ENCODE data around the gene LRP2BP. TPM values are rescaled to one million over a fixed set of nuclear protein-coding genes. Genes with fewer than 3 reads are reported as not detected.

LRP2BP gene
- polyA plus RNA-seq, 1 donor (not counting 4 experiments of a cell fraction or from before 2014, with no cell fraction given), result 0.22 TPM

- H3K27ac ChIP-seq (ENCODE audit: control insufficient read depth, insufficient read depth, low read length), result no peak overlapping the region
- H3K9me3 ChIP-seq (ENCODE audit: control insufficient read depth, low read depth, low read length), result no peaks in the 10 kb centered on the region
- no peak for DNase-seq (ENCODE audit: low read depth, low spot score)
- H3K4me2 ChIP-seq (ENCODE audit: control insufficient read depth, extremely low read depth, insufficient read depth, low read depth, low read length), result no peak overlapping the region
- H3K9me1 ChIP-seq (ENCODE audit: control insufficient read depth, extremely low read depth, insufficient read depth, low read length), result no peaks in the 10 kb centered on the region
- H3K36me3 ChIP-seq (ENCODE audit: control insufficient read depth in 2 of 2, extremely low read depth in 1 of 2, insufficient read depth in 2 of 2, low read length in 2 of 2), result no peaks in the 10 kb centered on the region
- H3K27me3 ChIP-seq (ENCODE audit: control insufficient read depth, extremely low read depth, insufficient read depth, low read length), result no peaks in the 10 kb centered on the region
- FAIRE-seq, result no peak
- no peaks in the 10 kb centered on the region for H4K20me1 ChIP-seq (ENCODE audit: control insufficient read depth, extremely low read depth, insufficient read depth, low read length)
- TF ChIP-seq, protein P1, sequence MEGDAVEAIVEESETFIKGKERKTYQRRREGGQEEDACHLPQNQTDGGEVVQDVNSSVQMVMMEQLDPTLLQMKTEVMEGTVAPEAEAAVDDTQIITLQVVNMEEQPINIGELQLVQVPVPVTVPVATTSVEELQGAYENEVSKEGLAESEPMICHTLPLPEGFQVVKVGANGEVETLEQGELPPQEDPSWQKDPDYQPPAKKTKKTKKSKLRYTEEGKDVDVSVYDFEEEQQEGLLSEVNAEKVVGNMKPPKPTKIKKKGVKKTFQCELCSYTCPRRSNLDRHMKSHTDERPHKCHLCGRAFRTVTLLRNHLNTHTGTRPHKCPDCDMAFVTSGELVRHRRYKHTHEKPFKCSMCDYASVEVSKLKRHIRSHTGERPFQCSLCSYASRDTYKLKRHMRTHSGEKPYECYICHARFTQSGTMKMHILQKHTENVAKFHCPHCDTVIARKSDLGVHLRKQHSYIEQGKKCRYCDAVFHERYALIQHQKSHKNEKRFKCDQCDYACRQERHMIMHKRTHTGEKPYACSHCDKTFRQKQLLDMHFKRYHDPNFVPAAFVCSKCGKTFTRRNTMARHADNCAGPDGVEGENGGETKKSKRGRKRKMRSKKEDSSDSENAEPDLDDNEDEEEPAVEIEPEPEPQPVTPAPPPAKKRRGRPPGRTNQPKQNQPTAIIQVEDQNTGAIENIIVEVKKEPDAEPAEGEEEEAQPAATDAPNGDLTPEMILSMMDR (optimal IDR thresholded peaks at IDR 0.05 in 1 of 3, IDR thresholded peaks at IDR 0.05 in 1 of 3, conservative IDR thresholded peaks at IDR 0.05 in 1 of 3; ENCODE audit: extremely low read depth in 1 of 3, insufficient read depth in 2 of 3, low read length in 3 of 3), result no peak
- TF ChIP-seq EZH2 (IDR thresholded peaks at IDR 0.05; ENCODE audit: low read length), result no peak
- H3K4me1 ChIP-seq (ENCODE audit: control insufficient read depth, extremely low read depth, insufficient read depth, low read length), result no peaks in the 10 kb centered on the region
- dilution Hi-C loops (cut with MboI; ENCODE audit: extremely low pct_ligation_motif_present, low sequenced_read_pairs), result no loop called here
- no peak overlapping the region for H2AFZ ChIP-seq (ENCODE audit: control insufficient read depth, low read length)
- H3K4me3 ChIP-seq (ENCODE audit: control insufficient read depth in 2 of 3, extremely low read depth in 1 of 3, insufficient read depth in 2 of 3, low read depth in 1 of 3, low read length in 3 of 3), result no peak overlapping the region
- H3K79me2 ChIP-seq (ENCODE audit: control insufficient read depth, insufficient read depth, low read length), result no peaks in the 10 kb centered on the region
- H3K9ac ChIP-seq (ENCODE audit: control insufficient read depth, extremely low read depth, insufficient read depth, low read length), result no peak overlapping the region
Measured at GRCh38 chr4:185361872-185362271, 33.9 kb downstream of the LRP2BP start.

GRCh38 chr4:185359767-185360446 is 35.8 kb downstream of the LRP2BP start:
- Histone ChIP-seq H3K79me2 (ENCODE audit: control insufficient read depth, insufficient read depth, low read length) (no peaks in the 10 kb centered on the region), H3K4me1 (ENCODE audit: control insufficient read depth, extremely low read depth, insufficient read depth, low read length) (no peaks in the 10 kb centered on the region), H2AFZ (ENCODE audit: control insufficient read depth, low read length) (no peak overlapping the region), H3K9ac (ENCODE audit: control insufficient read depth, extremely low read depth, insufficient read depth, low read length) (no peak overlapping the region), H3K9me3 (ENCODE audit: control insufficient read depth, low read depth, low read length) (no peaks in the 10 kb centered on the region), H4K20me1 (ENCODE audit: control insufficient read depth, extremely low read depth, insufficient read depth, low read length) (no peaks in the 10 kb centered on the region), H3K27me3 (ENCODE audit: control insufficient read depth, extremely low read depth, insufficient read depth, low read length) (no peaks in the 10 kb centered on the region), H3K36me3 (ENCODE audit: control insufficient read depth in 2 of 2, extremely low read depth in 1 of 2, insufficient read depth in 2 of 2, low read length in 2 of 2) (no peaks in the 10 kb centered on the region), H3K4me3 (ENCODE audit: control insufficient read depth in 2 of 3, extremely low read depth in 1 of 3, insufficient read depth in 2 of 3, low read depth in 1 of 3, low read length in 3 of 3) (no peak overlapping the region), H3K9me1 (ENCODE audit: control insufficient read depth, extremely low read depth, insufficient read depth, low read length) (no peaks in the 10 kb centered on the region), H3K4me2 (ENCODE audit: control insufficient read depth, extremely low read depth, insufficient read depth, low read depth, low read length) (no peak overlapping the region), H3K27ac (ENCODE audit: control insufficient read depth, insufficient read depth, low read length) (no peak overlapping the region)
- DNase-seq (ENCODE audit: low read depth, low spot score) (no peak), FAIRE-seq (no peak)
- no peak for TF ChIP-seq EZH2 (IDR thresholded peaks at IDR 0.05; ENCODE audit: low read length)
- TF ChIP-seq, protein P1 (optimal IDR thresholded peaks at IDR 0.05 in 1 of 3, IDR thresholded peaks at IDR 0.05 in 1 of 3, conservative IDR thresholded peaks at IDR 0.05 in 1 of 3; ENCODE audit: extremely low read depth in 1 of 3, insufficient read depth in 2 of 3, low read length in 3 of 3), result no peak
- dilution Hi-C loops (cut with MboI; ENCODE audit: extremely low pct_ligation_motif_present, low sequenced_read_pairs), result no loop called here

Measured in keratinocyte (primary cell).